Subcutaneous abdominal adipose tissue (tissue), 5 donors: ENCODE data around the gene NMT1.
A peak's percentile ranks its signal among the peaks of the same experiment; 100 is the strongest.
"Not testable (repeated sequence)": the region's sequence is repeated elsewhere in the genome, so short reads cannot be mapped to it uniquely, and the experiment has no call there.

Experiments used
- H3K27ac ChIP-seq: one replicate; pipeline ENCODE4 v1.7.0; 2013; ENCODE audit warnings: low read depth, mild to moderate bottlenecking, inconsistent platforms, low read length, moderate library complexity
- H3K27me3 ChIP-seq, 5 donors: one replicate each; pipeline ENCODE4 v1.7.0; 2013; ENCODE audit warnings: low read length in 5 of 5, inconsistent platforms in 1 of 5; ENCODE audit not compliant: control insufficient read depth in 5 of 5, insufficient read depth in 4 of 5
- H3K36me3 ChIP-seq, 5 donors: one replicate each; pipeline ENCODE4 v1.7.0; 2013; ENCODE audit warnings: low read length in 5 of 5; ENCODE audit not compliant: control insufficient read depth in 5 of 5, insufficient read depth in 5 of 5
- H3K4me1 ChIP-seq, 5 donors: one replicate each; pipeline ENCODE4 v1.7.0; 2013; ENCODE audit warnings: low read length in 5 of 5, mild to moderate bottlenecking in 3 of 5, moderate library complexity in 1 of 5; ENCODE audit not compliant: control insufficient read depth in 5 of 5, insufficient read depth in 5 of 5
- H3K4me3 ChIP-seq, 5 donors: one replicate each; pipeline ENCODE4 v1.7.0; 2013; ENCODE audit warnings: low read length in 5 of 5, low read depth in 1 of 5
- H3K9ac ChIP-seq, 5 donors: one replicate each; pipeline ENCODE4 v1.7.0; 2013; ENCODE audit warnings: low read length in 5 of 5, mild to moderate bottlenecking in 4 of 5, moderate library complexity in 3 of 5
- H3K9me3 ChIP-seq, 5 donors: one replicate each; pipeline ENCODE4 v1.7.0; 2013; ENCODE audit warnings: low read length in 5 of 5; ENCODE audit not compliant: control insufficient read depth in 5 of 5
- donor health status: healthy.
- donor health status: healthy.
- donor health status: healthy.
- donor health status: healthy.
- donor health status: healthy.

NMT1 gene

DNA sequence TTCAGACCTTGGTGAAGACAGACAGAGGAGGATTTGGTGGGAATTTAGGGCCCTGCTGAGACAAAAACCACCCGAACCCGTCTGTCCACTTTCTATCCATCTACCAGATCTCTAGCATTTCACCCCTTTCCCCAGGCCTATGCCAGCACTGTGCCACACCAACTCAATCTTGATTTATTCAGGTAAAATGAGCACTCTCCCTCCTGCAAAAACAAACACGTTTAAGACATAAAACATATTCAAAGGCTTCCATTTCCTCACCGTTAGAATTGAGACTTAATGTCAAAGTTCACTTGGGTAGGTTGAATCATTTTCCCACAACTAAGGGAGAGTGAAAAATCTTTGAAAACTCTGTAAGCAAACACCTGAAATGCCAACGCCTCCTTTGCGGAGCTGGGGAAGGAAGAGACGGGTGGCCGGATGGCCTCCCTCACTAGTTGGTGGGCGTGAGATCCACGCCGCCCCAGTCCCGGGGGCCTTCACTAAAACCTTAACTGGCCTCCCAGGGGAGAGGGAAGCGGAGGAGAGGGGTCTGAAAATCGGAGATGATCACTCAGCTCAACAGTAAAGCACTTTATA lies 10.5 kb upstream of the NMT1 start:
- H3K4me1 ChIP-seq, result peaks cover 5 to 22% (median 19%) of the 10 kb centered on the region in 5 donors
- peaks cover 0 to 3% (median 0%) of the 10 kb centered on the region in 5 donors for H3K36me3 ChIP-seq
- peak overlapping the region; percentile 99 for H3K27ac ChIP-seq
- peak overlapping the region; percentile 67 to 91 (median 87) for H3K4me3 ChIP-seq
- H3K9me3 ChIP-seq, result no peaks in the 10 kb centered on the region
- no peaks in the 10 kb centered on the region for H3K27me3 ChIP-seq
- H3K9ac ChIP-seq, result peak overlapping the region; percentile 95 to 100 (median 99)

DNA sequence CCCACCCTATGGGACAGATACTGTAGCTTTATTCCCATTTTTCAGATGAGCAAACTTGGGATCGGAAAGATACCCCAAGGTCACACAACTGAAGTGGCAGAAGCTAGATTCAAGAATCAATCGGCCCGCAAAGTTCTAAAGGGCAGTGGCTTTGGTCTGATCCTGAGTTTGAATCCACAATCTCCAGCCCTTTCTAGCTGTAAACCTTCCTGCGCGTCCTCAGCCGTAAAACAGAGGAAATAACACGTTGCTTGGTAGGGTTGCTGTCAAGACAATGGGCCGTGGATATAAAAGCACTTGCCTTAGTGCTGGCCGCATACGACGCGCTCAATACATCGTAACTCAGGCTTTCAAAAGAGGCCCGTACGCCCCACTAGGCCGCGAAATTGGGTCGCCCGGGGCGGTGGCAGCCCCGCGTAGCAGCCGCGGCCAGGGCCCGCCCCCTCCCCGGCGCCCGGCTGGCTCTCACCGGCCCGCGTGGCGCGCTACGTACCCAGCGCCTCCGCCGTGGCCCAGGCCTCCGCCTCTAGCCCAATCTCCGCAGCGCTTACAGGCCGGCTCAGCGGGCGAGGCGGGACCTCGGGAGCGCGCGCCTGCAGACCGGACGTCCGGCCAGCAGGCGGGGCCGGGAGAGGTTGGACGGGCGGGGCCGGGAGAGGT lies 9.9 kb upstream of the NMT1 start, which contains the start of gene DCAKD:
TSS of gene DCAKD (minus strand) at position 573 of the 660 bp plus-strand sequence. CDS start 16,747 bp downstream, outside the sequence.
- H3K9ac ChIP-seq, result peak within 1 kb of the TSS; percentile 95 to 100 (median 99)
- H3K4me3 ChIP-seq, result peak within 1 kb of the TSS; percentile 73 to 91 (median 87)
- H3K9me3 ChIP-seq, result no peaks in the 10 kb centered on the region
- H3K36me3 ChIP-seq, result peaks cover 0 to 3% (median 0%) of the 10 kb centered on the region in 5 donors
- no peaks in the 10 kb centered on the region for H3K27me3 ChIP-seq
- peak within 1 kb of the TSS; percentile 99 for H3K27ac ChIP-seq
- peaks cover 5 to 22% (median 19%) of the 10 kb centered on the region in 5 donors for H3K4me1 ChIP-seq

DNA sequence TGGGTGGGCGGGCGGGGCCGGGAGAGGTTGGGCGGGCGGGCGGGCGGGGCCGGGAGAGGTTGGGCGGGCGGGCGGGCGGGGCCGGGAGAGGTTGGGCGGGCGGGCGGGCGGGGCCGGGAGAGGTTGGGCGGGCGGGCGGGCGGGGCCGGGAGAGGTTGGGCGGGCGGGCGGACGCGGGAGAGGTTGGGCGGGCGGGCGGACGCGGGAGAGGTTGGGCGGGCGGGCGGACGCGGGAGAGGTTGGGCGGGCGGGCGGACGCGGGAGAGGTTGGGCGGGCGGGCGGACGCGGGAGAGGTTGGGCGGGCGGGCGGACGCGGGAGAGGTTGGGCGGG lies 9.4 kb upstream of the NMT1 start:
- not testable (repeated sequence) for H3K4me3 ChIP-seq, H3K9me3 ChIP-seq, H3K27ac ChIP-seq, H3K27me3 ChIP-seq, H3K9ac ChIP-seq, H3K36me3 ChIP-seq
- H3K4me1 ChIP-seq, result peaks cover 5 to 22% (median 19%) of the 10 kb centered on the region in 5 donors

- H3K36me3 ChIP-seq, result peaks cover 0 to 3% (median 0%) of the 10 kb centered on the region in 5 donors
- peak overlapping the region in 4 of 5 donors; percentile 53 to 81 (median 70) for H3K9ac ChIP-seq
- H3K27me3 ChIP-seq, result no peaks in the 10 kb centered on the region
- H3K4me1 ChIP-seq, result peaks cover 5 to 22% (median 19%) of the 10 kb centered on the region in 5 donors
- H3K27ac ChIP-seq, result no peak overlapping the region
- no peaks in the 10 kb centered on the region for H3K9me3 ChIP-seq
- peak overlapping the region; percentile 67 to 85 (median 73) for H3K4me3 ChIP-seq
Observed at GRCh38 chr17:45052052-45052772, 8.9 kb upstream of the NMT1 start.

DNA sequence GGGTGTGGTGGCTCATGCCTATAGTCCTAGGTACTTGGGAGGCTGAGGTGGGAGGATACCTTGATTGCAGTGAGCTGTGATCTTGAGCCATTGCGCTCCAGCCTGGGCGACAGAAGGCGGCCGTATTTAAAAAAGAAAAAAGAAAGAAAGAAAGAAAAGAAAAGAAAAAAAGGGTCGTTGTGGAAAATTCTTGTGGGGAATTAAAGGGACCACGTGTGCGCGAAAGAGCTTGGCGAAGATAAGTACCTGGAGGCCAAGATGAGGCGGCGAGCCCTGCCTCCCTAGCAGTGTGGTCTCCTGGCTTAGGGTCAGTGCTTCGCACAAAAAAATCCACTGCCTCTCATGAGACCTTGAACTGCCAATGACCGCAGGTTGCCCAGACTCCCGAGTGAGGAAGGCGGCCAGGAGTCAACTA lies 728 bp upstream of the NMT1 start:
- peak overlapping the region; percentile 86 to 97 (median 90) for H3K9ac ChIP-seq
- H3K4me3 ChIP-seq, result peak overlapping the region; percentile 92 to 100 (median 99)
- H3K4me1 ChIP-seq, result peaks cover 10 to 43% (median 35%) of the 10 kb centered on the region in 5 donors
- H3K36me3 ChIP-seq, result peaks cover 0 to 5% (median 0%) of the 10 kb centered on the region in 5 donors
- no peaks in the 10 kb centered on the region for H3K27me3 ChIP-seq
- no peaks in the 10 kb centered on the region for H3K9me3 ChIP-seq
- H3K27ac ChIP-seq, result peak overlapping the region; percentile 96

DNA sequence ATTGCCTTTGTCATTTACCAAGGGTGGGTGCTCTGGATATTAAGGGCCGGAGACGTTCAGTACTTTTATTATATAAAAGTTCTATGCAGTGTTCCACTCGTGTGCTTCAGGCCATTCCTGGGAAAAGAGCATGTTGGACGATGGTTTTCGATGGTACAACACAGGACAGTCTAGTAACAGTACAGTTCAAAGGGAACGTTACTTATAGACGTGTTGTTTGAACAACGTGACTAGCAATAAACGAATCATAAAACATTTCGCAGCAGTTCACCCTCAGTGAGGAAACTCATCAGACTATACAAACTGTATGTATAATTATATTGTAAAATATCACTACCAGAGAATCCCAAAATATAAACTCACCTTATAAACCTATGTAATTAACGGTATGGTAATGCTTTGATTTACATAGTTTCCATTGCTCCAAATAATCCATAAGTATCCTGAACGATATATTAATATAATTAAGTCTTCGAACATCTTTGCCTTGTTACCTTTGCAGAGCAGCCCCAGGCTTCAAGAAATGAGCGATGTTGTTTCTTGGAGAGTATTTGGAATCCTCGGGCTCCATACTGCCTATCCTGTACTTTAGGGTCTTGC lies 589 bp downstream of the NMT1 start:
- Histone ChIP-seq H3K27me3 (no peaks in the 10 kb centered on the region), H3K27ac (peak overlapping the region; percentile 96), H3K4me1 (peaks cover 10 to 55% (median 41%) of the 10 kb centered on the region in 5 donors), H3K4me3 (peak overlapping the region; percentile 92 to 100 (median 99)), H3K36me3 (peaks cover 0 to 5% (median 0%) of the 10 kb centered on the region in 5 donors), H3K9me3 (no peaks in the 10 kb centered on the region), H3K9ac (peak overlapping the region; percentile 78 to 97 (median 91))

- Histone ChIP-seq H3K4me3 (no peak overlapping the region), H3K9me3 (no peaks in the 10 kb centered on the region), H3K27ac (peak overlapping the region; percentile 96), H3K27me3 (no peaks in the 10 kb centered on the region), H3K9ac (peak overlapping the region in 2 of 5 donors; percentile 38 to 41), H3K4me1 (peaks cover 10 to 57% (median 41%) of the 10 kb centered on the region in 5 donors), H3K36me3 (peaks cover 0 to 5% (median 0%) of the 10 kb centered on the region in 5 donors)
Observed at GRCh38 chr17:45063198-45063597, 2.1 kb downstream of the NMT1 start.

DNA sequence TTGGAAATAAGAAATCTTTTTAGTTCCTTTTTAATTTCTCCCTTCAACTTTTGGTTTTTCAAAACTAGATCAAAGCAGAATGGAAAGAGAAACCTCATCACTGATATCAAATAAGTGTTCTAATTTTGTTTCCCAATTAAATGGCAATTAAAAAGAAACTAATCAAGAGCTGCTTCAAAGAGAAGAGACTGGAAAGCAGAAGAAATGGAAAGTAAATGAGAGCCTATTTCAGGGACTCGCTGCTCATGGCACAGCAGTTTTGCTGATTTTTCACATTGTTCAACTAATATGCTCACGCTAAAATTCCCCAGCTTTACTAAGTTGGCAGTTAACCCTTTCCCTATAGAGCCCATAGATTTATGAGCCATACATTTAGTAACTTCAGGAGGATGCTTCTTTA lies 6.5 kb downstream of the NMT1 start:
- H3K27ac ChIP-seq, result no peak overlapping the region
- peak overlapping the region in 1 of 5 donors; percentile 26 for H3K9ac ChIP-seq
- H3K4me3 ChIP-seq, result no peak overlapping the region
- H3K4me1 ChIP-seq, result peaks cover under 1 to 34% (median 16%) of the 10 kb centered on the region in 5 donors
- no peaks in the 10 kb centered on the region for H3K27me3 ChIP-seq
- peaks cover 0 to 14% (median 7%) of the 10 kb centered on the region in 5 donors for H3K36me3 ChIP-seq
- H3K9me3 ChIP-seq, result no peaks in the 10 kb centered on the region

DNA sequence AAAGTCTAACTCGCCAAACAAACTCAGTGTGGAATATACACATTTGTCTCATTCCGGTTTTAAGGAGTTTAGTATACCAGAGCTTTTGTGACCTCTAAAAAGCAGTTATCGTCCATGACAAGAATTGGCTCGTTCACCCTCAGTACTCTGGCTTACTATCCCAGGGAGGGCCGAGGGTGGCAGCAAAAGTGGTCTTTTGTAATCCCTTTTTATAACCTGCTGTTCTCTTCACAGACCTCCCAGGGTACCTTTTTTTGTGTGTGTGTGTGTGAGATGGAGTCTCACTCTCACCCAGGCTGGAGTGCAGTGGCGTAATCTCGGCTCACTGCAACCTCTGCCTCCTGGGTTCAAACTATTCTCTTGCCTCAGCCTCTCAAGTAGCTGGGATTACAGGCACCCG lies 8.9 kb downstream of the NMT1 start:
- Histone ChIP-seq H3K27ac (no peak overlapping the region), H3K36me3 (peaks cover 0 to 19% (median 14%) of the 10 kb centered on the region in 5 donors)

More for the DNA sequence above, 8.9 kb downstream of the NMT1 start:
- Histone ChIP-seq H3K9me3 (no peaks in the 10 kb centered on the region), H3K4me1 (peaks cover 4 to 33% (median 20%) of the 10 kb centered on the region in 5 donors), H3K9ac (no peak overlapping the region), H3K27me3 (no peaks in the 10 kb centered on the region), H3K4me3 (no peak overlapping the region)
